ENCODE data around the gene NPEPPS. TPM values are rescaled to one million over a fixed set of nuclear protein-coding genes. Genes with fewer than 3 reads are reported as not detected.

Gene NPEPPS
- total and polyA plus RNA-seq, 2 of the 13 experiments (the other 11 are each of a cell fraction or from before 2014, with no cell fraction given) = 53.5 to 127 TPM

- peak; percentile 38 for TF ChIP-seq ZNF407 (CRISPR knock-in tag; IDR thresholded peaks at IDR 0.05; ENCODE audit: not compliant biosample characterization)
- TF ChIP-seq MEIS1 (CRISPR knock-in tag; IDR thresholded peaks at IDR 0.05; ENCODE audit: borderline replicate concordance) = peak; percentile 55; the same call in 1 of the 2 replicates
- TF ChIP-seq ZNF598 (CRISPR knock-in tag; IDR thresholded peaks at IDR 0.05; ENCODE audit: borderline replicate concordance) = 0 out of 2 replicates have a peak, but pooled peaks have one; percentile 49
- TF ChIP-seq HBP1 (CRISPR knock-in tag; IDR thresholded peaks at IDR 0.05; ENCODE audit: low read depth) = peak; percentile 95
- TF ChIP-seq ZHX1 (CRISPR knock-in tag; IDR thresholded peaks at IDR 0.05; ENCODE audit: low read depth) = peak; percentile 74; the same call in 1 of the 2 replicates
- TF ChIP-seq PAF1 (CRISPR knock-in tag; IDR thresholded peaks at IDR 0.05) = no peak
- peak; percentile 83; the same call in 1 of the 2 replicates for TF ChIP-seq NFAT5 (CRISPR knock-in tag; IDR thresholded peaks at IDR 0.05)
- peak; percentile 61 for TF ChIP-seq PITX1 (CRISPR knock-in tag; IDR thresholded peaks at IDR 0.05)
- no peak for TF ChIP-seq TBP (CRISPR knock-in tag; IDR thresholded peaks at IDR 0.05)
Measured at GRCh38 chr17:47649153-47649971, 118.5 kb downstream of the NPEPPS start, which contains the start of gene KPNB1 (continued).
